ENCODE measurements around the gene ZFYVE28. TPM values are rescaled to one million over a fixed set of nuclear protein-coding genes. Genes with fewer than 3 reads are reported as not detected.
"Not testable (repeated sequence)": the region's sequence is repeated elsewhere in the genome, so short reads cannot be mapped to it uniquely, and the experiment has no call there.

Gene ZFYVE28
- total RNA-seq, 1 donor from 2014 or later: 11.3 TPM

DNA sequence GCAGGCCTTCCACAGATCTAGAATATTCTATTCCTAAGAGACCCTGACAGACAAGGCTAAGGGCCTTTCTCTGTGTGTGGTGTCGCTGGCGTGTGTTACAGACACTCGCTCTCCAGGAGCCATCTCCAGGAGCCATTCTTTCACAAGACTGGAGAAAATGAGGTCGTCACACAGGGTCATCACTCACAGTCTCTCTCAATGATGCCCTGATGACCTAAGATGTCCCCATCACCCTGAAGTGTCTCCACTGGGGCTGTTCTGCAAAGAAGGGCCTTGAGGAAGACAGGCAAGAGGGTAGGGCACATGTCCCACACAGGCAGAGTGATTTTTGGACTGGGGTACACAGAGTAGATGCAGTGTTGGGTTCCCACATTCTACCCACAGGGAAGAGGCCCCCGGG, 34.7 kb downstream of the ZFYVE28 start:
- no peaks in the 10 kb centered on the region for H3K9me3 ChIP-seq
- H3K4me3 ChIP-seq: no peak overlapping the region
- H3K36me3 ChIP-seq: no peaks in the 10 kb centered on the region
- no peak overlapping the region for H3K27ac ChIP-seq
- TF ChIP-seq POLR2A (IDR thresholded peaks at IDR 0.05) (no peak), POLR2AphosphoS5 (IDR thresholded peaks at IDR 0.05; ENCODE audit: insufficient read depth in 1 of 2, low read depth in 1 of 2) (no peak)
- TF ChIP-seq, protein P1, sequence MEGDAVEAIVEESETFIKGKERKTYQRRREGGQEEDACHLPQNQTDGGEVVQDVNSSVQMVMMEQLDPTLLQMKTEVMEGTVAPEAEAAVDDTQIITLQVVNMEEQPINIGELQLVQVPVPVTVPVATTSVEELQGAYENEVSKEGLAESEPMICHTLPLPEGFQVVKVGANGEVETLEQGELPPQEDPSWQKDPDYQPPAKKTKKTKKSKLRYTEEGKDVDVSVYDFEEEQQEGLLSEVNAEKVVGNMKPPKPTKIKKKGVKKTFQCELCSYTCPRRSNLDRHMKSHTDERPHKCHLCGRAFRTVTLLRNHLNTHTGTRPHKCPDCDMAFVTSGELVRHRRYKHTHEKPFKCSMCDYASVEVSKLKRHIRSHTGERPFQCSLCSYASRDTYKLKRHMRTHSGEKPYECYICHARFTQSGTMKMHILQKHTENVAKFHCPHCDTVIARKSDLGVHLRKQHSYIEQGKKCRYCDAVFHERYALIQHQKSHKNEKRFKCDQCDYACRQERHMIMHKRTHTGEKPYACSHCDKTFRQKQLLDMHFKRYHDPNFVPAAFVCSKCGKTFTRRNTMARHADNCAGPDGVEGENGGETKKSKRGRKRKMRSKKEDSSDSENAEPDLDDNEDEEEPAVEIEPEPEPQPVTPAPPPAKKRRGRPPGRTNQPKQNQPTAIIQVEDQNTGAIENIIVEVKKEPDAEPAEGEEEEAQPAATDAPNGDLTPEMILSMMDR (IDR thresholded peaks at IDR 0.05): no peak
- no peaks in the 10 kb centered on the region for H3K27me3 ChIP-seq
- no peaks in the 10 kb centered on the region for H3K4me1 ChIP-seq
- no peak for DNase-seq (ENCODE audit: extremely low spot score in 2 of 2)
- intact Hi-C loops (cut with DNase I): no loop called here

GRCh38 chr4:2383220-2383631, 35.2 kb downstream of the ZFYVE28 start:
- DNase-seq (ENCODE audit: extremely low spot score in 2 of 2); H3K9me3 ChIP-seq; H3K4me3 ChIP-seq; H3K27me3 ChIP-seq; H3K27ac ChIP-seq; H3K4me1 ChIP-seq; H3K36me3 ChIP-seq; intact Hi-C loops (cut with DNase I): not testable (repeated sequence)

- DNase-seq (ENCODE audit: extremely low spot score in 2 of 2); H3K36me3 ChIP-seq; intact Hi-C loops (cut with DNase I); H3K4me3 ChIP-seq; H3K9me3 ChIP-seq; H3K27ac ChIP-seq; H3K4me1 ChIP-seq; H3K27me3 ChIP-seq: not testable (repeated sequence)
These were observed 35.7 kb downstream of the ZFYVE28 start for GRCh38 chr4:2382769-2383202.

DNA sequence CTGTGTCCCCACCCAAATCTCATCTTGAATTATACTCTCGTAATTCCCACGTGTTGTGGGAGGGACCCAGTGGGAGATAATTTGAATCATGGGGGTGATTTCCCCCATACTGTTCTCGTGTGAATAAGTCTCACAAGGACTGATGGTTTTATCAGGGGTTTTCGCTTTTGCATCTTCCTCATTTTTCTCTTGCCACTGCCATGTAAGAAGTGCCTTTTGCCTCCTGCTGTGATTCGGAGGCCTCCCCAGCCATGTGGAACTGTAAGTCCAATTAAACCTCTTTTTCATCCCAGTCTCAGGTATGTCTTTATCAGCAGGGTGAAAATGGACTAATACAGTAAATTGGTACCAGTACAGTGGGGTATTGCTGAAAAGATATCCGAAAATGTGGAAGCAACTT, 37.9 kb downstream of the ZFYVE28 start:
- H3K36me3 ChIP-seq; intact Hi-C loops (cut with DNase I); H3K4me3 ChIP-seq; DNase-seq (ENCODE audit: extremely low spot score in 2 of 2); H3K27ac ChIP-seq; H3K27me3 ChIP-seq; H3K9me3 ChIP-seq; H3K4me1 ChIP-seq: not testable (repeated sequence)

GRCh38 chr4:2378898-2379297, 39.5 kb downstream of the ZFYVE28 start:
- Histone ChIP-seq H3K36me3 (no peaks in the 10 kb centered on the region), H3K27me3 (no peaks in the 10 kb centered on the region), H3K27ac (no peak overlapping the region), H3K4me3 (no peak overlapping the region), H3K9me3 (no peaks in the 10 kb centered on the region), H3K4me1 (no peaks in the 10 kb centered on the region)
- no peak for DNase-seq (ENCODE audit: extremely low spot score in 2 of 2)
- TF ChIP-seq, protein P1 (IDR thresholded peaks at IDR 0.05): no peak
- no peak for TF ChIP-seq POLR2AphosphoS5 (IDR thresholded peaks at IDR 0.05; ENCODE audit: insufficient read depth in 1 of 2, low read depth in 1 of 2)
- no peak for TF ChIP-seq POLR2A (IDR thresholded peaks at IDR 0.05)
- intact Hi-C loops (cut with DNase I): no loop called here

DNA sequence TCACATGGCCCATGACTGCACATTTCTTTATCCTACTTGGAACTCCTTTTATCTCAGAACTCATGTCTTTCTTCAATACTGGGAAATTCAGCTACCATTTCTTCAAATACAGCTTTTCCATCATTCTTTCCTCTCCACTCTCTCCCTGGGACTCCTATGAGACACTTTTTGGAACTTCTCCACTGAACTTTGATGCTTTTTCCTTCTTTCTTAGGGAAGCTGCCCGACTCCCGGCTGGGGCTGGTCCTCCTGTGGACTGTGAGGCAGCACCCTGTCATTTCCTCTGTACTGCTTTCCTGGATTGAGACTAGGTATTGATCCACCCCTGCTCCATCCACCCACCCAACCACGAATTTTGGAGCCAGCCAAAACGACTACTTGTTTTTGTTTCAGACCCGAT, 40.0 kb downstream of the ZFYVE28 start:
- intact Hi-C loops (cut with DNase I): no loop called here
- TF ChIP-seq, protein P1 (IDR thresholded peaks at IDR 0.05): no peak
- TF ChIP-seq POLR2AphosphoS5 (IDR thresholded peaks at IDR 0.05; ENCODE audit: insufficient read depth in 1 of 2, low read depth in 1 of 2) (no peak), POLR2A (IDR thresholded peaks at IDR 0.05) (no peak)

GRCh38 chr4:2377241-2377640, 41.2 kb downstream of the ZFYVE28 start:
- intact Hi-C loops (cut with DNase I): no loop called here
- H3K36me3 ChIP-seq: no peaks in the 10 kb centered on the region
- no peak for DNase-seq (ENCODE audit: extremely low spot score in 2 of 2)
- H3K4me1 ChIP-seq: no peaks in the 10 kb centered on the region
- H3K4me3 ChIP-seq: no peak overlapping the region
- TF ChIP-seq POLR2A (IDR thresholded peaks at IDR 0.05) (no peak), POLR2AphosphoS5 (IDR thresholded peaks at IDR 0.05; ENCODE audit: insufficient read depth in 1 of 2, low read depth in 1 of 2) (no peak)
- TF ChIP-seq, protein P1 (IDR thresholded peaks at IDR 0.05): no peak
- H3K9me3 ChIP-seq: no peaks in the 10 kb centered on the region
- no peak overlapping the region for H3K27ac ChIP-seq
- no peaks in the 10 kb centered on the region for H3K27me3 ChIP-seq

More for the DNA sequence above, 40.0 kb downstream of the ZFYVE28 start:
- Histone ChIP-seq H3K4me3 (no peak overlapping the region), H3K9me3 (no peaks in the 10 kb centered on the region), H3K27me3 (no peaks in the 10 kb centered on the region), H3K4me1 (no peaks in the 10 kb centered on the region), H3K27ac (no peak overlapping the region), H3K36me3 (no peaks in the 10 kb centered on the region)
- no peak for DNase-seq (ENCODE audit: extremely low spot score in 2 of 2)

All from vagina (tissue), 2 donors.